GM11168 (cell line): ENCODE data around the gene LTV1.

Source experiments
- in situ Hi-C: fragments of 300-500 bp; cut with MboI; formaldehyde crosslinking; loops from one replicate; pipeline ENCODE4 v1.12.0; 2022; ENCODE audit warnings: low sequenced_read_pairs; ENCODE audit not compliant: unreplicated experiment

The LTV1 gene

DNA sequence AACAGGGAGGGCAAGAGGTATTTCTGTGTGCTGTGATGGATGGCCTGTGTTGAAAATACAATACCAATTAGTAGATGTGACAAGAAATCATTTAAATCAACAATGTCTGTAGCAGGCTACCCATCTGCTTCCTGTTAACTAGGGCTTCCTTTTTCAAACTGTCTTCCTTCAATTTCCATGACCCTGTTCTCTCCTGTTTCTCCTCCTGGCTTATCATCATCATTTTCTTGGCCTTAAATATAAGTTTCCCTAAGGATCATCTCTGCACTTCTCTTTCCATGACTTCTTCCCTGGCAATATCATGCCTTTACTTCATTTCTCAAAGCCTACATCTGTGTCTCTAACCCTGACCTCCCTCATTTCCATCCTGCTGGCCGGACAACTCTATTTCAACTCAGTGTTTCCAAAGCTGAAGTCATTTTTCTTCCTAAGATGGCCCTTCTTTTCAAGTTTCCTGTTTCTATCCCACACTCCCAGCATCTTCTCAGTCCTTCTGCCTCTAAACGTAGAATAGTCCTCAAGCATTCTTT, 39.3 kb downstream of the LTV1 start:
- in situ Hi-C loops, result no loop called here

DNA sequence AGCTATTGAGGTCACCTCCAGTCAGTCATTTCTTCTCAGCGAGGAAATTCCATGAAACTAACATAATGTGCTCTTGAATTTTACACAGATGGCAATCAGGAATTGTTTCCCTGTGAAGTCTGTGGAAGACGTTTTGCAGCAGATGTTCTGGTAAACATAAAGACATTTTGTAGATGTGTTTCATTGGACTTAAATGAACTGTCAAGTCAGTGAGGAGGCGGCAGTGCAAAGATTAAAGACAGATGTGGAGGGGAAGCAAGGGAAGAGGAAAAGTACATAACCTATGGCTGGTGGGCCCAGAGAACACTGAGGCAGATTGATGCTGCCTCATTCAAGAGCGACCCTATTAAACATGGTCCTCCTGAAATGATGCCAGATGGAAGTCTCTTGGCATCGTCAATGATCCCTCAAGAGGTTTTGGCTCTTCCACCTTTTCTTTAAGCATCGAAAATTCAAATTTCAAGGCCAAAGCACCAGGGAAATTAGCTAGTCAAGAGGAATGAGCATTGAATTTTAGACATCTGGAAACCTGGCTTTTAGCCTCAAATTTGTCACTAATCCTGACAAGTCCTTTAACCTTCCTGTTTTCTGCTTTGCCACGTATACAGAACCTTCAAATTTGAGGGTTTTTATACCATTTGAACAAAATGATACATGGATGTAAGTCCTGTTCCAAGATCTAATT, 41.2 kb downstream of the LTV1 start:
- in situ Hi-C loops, result no loop called here

DNA sequence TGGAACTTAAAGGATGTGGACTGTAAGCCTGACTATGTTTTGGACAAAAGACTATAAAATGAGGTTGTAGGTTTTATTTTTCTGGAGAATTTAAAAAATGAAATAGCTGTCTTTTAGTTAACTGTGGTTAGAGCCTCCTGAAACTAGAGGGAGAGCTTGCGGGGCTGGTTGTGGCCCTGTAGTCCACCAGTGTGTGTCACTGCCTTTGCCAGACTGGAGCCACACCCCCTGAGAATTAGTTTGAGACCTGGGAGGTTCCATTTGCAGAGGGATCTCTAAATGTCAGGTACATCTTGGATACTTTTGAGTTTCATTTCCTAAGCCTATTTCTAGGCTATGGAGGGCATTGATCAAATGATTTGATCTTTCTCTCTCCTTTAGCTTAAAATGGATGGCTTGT, 42.0 kb downstream of the LTV1 start:
- in situ Hi-C loops, result no loop called here

DNA sequence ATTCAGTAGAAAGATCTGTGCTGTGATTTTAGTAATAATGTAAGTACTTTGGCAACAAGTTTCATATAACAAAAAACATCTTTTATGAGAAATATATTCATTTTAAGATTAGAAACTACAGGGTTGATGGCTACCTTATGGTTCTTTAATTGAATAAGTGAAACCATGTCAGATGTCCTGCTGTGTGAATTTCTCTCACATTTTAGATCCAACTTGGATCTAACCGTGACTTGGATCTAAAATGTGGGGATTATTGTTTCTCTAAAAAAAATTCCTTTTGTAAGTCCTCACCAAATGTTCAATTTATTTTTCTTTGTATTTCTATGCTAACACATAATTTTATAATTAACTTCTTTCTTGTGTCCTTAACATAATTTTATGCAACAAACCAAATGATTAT, 51.5 kb downstream of the LTV1 start:
- in situ Hi-C loops, result no loop called here

DNA sequence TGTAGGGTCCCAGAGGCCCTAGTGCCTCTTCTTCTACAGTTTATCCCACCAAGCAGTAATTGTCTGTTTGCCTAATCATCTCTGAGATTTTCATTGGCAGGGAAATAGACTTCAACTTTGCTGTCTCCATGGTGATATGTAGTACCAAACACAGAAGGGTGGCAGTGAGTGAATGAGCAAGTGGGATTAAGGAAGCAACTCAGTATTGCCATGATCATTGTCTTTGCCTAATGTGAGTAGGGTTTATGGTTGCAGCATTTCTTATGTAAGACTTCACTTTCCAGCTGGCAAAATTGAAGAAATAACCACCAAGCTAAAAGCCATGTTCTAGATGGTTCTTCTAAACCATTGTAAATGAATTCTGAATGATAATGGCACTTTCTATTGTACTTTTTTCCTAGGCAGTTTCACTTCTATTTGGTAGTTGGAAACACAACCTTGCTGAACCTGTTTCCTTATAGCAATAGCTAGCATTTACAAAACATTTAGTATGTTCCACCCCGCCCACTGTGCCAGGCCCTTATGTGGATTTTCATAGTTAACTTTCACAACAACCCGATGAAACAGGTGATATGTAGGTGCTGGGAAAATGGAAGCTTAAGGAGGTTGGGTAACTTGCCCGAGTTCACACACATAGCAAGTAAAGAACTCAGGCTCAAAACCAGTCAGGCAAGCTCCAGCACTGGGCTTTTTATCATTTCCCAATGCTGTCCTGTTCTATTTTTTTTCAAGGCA, 53.2 kb downstream of the LTV1 start:
- in situ Hi-C loops, result no loop called here

DNA sequence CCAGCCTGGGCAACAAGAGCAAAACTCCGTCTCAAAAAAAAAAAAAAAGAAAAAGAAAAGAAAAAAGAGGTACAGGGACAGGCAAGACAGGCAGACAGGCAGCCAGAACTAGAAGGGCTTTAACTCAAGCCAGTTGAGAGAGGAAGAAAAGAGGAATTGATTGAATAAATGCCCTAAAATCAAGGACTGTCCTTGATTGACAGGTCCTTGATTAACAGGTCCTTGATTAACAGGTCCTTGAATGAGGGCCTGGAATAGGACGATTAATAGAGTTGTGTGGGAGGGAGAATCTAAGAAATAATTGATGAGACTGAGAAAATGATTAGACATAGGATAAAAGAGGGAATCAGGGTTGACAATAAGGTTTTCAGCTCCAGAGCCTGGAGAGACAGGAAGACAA, 57.2 kb downstream of the LTV1 start:
- in situ Hi-C loops, result no loop called here

DNA sequence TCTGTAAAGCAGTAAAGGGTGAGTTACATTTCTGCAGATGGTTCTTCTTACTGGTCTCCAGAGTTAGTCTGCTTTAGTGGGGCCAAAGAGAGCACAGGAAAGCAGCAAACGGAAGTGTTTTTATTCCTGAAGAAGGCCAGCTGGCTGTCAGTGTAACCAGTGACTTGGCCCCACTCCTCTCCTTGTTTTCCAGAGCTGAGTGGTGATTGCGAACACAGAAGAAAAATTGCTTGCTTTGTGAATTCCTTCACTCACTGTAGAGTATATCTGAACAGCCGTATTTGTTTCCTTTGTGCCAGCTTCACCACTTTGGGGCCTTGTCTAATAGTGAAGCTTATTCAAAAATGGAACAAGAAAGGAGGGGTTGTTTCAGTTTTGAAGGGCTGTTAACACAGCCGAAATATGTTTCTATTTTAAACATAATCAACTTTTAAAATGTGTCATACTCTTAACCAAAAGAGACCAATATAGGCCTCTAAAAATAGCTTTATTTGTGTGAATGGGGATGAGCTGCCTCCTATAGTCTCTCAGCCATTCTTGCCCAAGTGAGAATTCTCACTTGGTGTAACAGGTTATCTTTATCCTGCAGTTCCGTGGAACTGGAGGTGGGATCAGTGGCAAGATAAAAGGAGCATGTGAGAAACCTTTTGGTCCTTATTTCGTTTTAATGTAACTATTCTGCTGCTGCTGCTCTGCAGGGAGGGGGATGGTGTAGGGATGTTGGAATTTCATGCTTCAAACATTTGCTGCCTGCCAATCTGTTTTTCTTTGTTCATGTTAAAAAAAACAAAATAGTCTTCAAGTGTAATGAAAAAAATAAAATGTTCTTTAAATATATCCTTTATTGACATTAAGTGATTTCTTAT, 59.0 kb downstream of the LTV1 start:
- in situ Hi-C loops, result no loop called here

DNA sequence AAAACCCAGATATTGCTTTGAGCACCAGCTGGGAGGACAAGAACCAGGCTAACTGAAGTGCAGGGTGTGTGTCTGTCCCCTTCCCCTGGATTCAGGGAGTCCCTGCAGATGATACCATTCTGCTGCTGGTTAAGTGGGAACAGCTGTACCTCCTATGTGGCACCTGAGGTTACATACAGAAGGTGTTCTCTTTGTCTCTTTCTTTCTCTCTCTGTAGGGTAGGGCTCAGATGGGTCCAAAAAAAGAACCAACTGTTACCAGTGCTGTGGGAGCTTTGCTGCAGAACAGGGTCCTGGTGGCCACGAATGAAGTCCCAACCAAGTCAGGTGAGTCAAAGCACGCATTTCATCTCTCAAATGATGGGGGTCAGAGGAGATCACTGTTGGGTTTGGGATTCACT, 59.7 kb downstream of the LTV1 start:
- in situ Hi-C loops, result no loop called here

DNA sequence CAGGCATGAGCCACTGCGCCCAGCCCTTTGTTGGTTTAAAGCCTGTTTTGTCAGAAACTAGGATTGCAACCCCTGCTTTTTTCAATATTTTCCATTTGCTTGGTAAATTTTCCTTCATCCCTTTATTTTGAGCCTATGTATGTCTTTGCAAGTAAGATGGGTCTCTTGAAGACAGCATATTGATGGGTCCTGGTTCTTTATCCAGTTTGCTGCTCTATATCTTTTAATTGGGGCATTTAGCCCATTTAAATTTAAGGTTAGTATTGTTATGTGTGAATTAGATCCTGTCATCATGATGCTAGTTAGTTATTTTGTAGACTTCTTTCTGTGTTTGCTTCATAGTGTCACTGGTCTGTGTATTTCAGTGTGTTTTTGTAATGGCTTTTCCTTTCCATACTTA, 67.9 kb downstream of the LTV1 start:
- in situ Hi-C loops, result no loop called here

DNA sequence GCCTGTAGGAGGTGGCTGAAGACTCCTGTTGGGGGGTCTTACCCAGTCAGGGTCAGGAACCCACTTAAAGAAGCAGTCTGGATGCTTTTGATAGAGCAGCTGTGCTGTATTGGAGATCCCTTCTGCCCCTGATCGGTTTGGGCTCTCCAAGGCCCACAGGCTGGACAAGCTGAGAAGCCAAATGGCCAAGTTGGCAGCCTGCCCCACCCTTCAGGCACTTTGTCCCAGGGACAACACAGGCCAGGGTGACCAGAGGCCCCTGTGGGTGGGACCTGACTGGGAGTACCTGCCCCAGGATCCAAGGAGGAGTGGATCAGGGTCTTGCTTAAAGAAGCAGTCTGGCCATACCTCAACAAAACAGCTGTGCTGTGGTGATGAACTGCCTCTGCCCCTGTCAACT, 69.5 kb downstream of the LTV1 start:
- in situ Hi-C loops, result no loop called here
